ENCODE data around the gene EEF2K.

Gene EEF2K

DNA sequence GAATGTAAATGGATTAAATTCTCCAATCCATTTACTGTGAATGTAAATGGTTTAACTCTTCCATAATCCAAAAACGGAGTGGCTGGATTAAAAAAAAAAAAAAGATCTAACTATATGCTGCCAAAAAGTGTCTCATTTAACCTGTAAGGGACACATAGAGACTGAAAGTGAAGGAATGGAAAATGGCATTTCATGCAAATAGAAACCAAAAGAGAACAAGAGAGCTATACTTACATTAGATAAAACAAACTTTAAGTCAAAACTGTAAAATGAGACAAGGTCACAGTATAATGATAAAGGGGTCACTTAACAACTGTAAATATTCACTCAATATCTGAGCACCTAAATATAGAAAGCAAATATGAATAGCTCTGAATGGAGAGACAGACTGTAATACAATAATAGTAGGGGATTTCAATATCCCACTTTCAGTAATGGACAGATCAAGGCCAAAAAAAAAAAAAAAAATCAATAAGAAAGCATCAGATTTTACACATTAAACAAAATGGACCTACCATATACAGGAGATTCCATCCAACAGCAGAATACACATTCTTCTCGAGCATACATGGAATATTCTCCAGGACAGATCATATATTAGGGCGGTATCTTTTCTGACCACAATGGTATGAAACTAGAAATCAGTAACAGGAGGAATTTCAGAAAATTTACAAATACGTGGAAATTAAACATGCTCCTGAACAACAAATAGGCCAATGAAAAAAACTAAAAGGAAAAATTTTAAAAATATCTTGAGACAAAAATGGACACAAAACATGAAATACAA, 132.0 kb downstream of the EEF2K start:
- DNase-seq = no peak
